Colonic mucosa (tissue), 4 donors: ENCODE measurements around the gene SLC46A1. TPM values are rescaled to one million over a fixed set of nuclear protein-coding genes. Genes with fewer than 3 reads are reported as not detected.
"Not testable (repeated sequence)": the region's sequence is repeated elsewhere in the genome, so short reads cannot be mapped to it uniquely, and the experiment has no call there.

Experiments
- DNase-seq: peaks from one replicate; pipeline ENCODE4 v3.0.0-alpha.2; 2020
- H3K27ac ChIP-seq: fragments of 200-600 bp; one replicate; pipeline ENCODE4 v1.8.0; 2021
- H3K27me3 ChIP-seq: fragments of 200-600 bp; one replicate; pipeline ENCODE4 v1.8.0; 2021
- H3K36me3 ChIP-seq: fragments of 200-600 bp; one replicate; pipeline ENCODE4 v1.8.0; 2021
- H3K4me1 ChIP-seq: fragments of 200-600 bp; one replicate; pipeline ENCODE4 v1.8.0; 2021; ENCODE audit warnings: mild to moderate bottlenecking
- H3K4me3 ChIP-seq: fragments of 200-600 bp; one replicate; pipeline ENCODE4 v1.8.0; 2021
- H3K9ac ChIP-seq, 2 donors: one replicate each; pipeline ENCODE4 v1.7.0; 2013; ENCODE audit warnings: control low read depth in 2 of 2, low read depth in 2 of 2, low read length in 2 of 2
- H3K9me3 ChIP-seq: fragments of 200-600 bp; one replicate; pipeline ENCODE4 v1.8.0; 2021
- CTCF ChIP-seq: fragments of 200-600 bp; IDR thresholded peaks from one replicate; pipeline ENCODE4 v1.8.0; 2022; ENCODE audit warnings: antibody characterized with exemption, mild to moderate bottlenecking
- intact Hi-C: fragments of 100-400 bp; cut with DNase I; formaldehyde crosslinking; loops from one replicate; pipeline ENCODE4 v1.14.1; 2022
- total RNA-seq, 2 donors: library from RNA; stranded (reverse); fragmentation: NEBNext Ultra II Directional in 1 of 2; extraction: Animal tissue kit (Norgen Biotek cat#: 25700) in 1 of 2; gene quantifications; one replicate each; pipeline ENCODE4 v1.2.1, GENCODE V29; 2021
- donor health status: healthy.
- donor health status: DM: no; HTN: no; CAD: no.
- donor health status: DM: no; HTN: no; CAD: no.

SLC46A1 gene
- total RNA-seq, 2 donors from 2014 or later: 4.3 to 5.4 TPM

GRCh38 chr17:28433721-28434120 is 27.7 kb upstream of the SLC46A1 start:
- no peak for TF ChIP-seq CTCF
- Histone ChIP-seq H3K4me1 (no peaks in the 10 kb centered on the region), H3K9ac (no peak overlapping the region), H3K36me3 (no peaks in the 10 kb centered on the region), H3K27me3 (no peaks in the 10 kb centered on the region), H3K4me3 (no peak overlapping the region), H3K9me3 (no peaks in the 10 kb centered on the region), H3K27ac (no peak overlapping the region)
- intact Hi-C loops: no loop called here
- no peak for DNase-seq

DNA sequence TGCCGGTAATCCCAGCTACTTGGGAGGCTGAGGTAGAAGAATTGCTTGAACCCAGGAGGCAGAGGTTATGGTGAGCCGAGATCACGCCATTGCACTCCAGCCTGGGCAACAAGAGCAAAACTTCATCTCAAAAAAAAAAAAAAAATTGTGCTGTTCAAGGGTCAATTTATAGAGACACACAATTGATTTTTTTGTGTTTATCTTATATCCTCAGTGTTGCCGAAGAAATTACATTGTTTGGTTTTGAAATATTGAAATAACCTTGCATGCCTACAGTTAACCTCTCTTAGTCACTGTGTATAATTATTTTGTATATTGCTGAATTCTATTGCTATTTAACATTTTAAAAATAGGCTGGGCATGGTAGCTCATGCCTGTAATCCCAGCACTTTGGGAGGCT is 22.0 kb upstream of the SLC46A1 start:
- DNase-seq, H3K36me3 ChIP-seq, H3K27ac ChIP-seq, H3K4me1 ChIP-seq, intact Hi-C loops, H3K4me3 ChIP-seq, H3K9me3 ChIP-seq, H3K27me3 ChIP-seq, H3K9ac ChIP-seq: not testable (repeated sequence)

GRCh38 chr17:28427371-28427770 is 21.4 kb upstream of the SLC46A1 start:
- Histone ChIP-seq H3K27ac (no peak overlapping the region), H3K9me3 (no peaks in the 10 kb centered on the region), H3K36me3 (no peaks in the 10 kb centered on the region), H3K4me1 (no peaks in the 10 kb centered on the region), H3K9ac (no peak overlapping the region), H3K4me3 (no peak overlapping the region), H3K27me3 (no peaks in the 10 kb centered on the region)
- no peak for DNase-seq
- no peak for TF ChIP-seq CTCF
- intact Hi-C loops: no loop called here

GRCh38 chr17:28426081-28426519 is 20.1 kb upstream of the SLC46A1 start:
- intact Hi-C loops: no loop called here
- DNase-seq: no peak
- H3K36me3 ChIP-seq: no peaks in the 10 kb centered on the region

DNA sequence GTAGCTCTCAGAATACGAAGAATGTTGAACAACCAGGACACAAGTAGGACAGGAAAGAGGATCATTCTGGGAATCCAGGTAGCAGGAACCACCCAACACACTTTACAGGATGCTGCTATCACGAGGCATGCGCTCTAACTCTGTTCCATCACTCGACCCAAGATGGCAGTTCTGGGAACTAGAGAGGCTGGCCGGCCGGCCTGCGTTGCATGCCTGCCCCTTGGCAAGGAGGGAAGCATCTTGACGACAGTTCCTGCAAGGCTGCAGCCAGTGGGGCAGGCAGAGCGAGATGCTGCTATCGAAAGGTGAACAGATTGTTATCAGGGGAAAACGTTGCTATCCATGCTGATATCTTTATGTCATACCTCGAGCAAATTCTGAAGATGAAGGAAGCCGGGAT is 19.2 kb upstream of the SLC46A1 start:
- Histone ChIP-seq H3K4me1 (no peaks in the 10 kb centered on the region), H3K36me3 (no peaks in the 10 kb centered on the region), H3K9me3 (no peaks in the 10 kb centered on the region), H3K9ac (no peak overlapping the region), H3K27ac (no peak overlapping the region), H3K4me3 (no peak overlapping the region), H3K27me3 (no peaks in the 10 kb centered on the region)
- intact Hi-C loops: no loop called here
- TF ChIP-seq CTCF: no peak
- DNase-seq: no peak

More at GRCh38 chr17:28426081-28426519, 20.1 kb upstream of the SLC46A1 start:
- no peaks in the 10 kb centered on the region for H3K27me3 ChIP-seq
- no peak overlapping the region for H3K4me3 ChIP-seq
- TF ChIP-seq CTCF: peak; percentile 37
- H3K9ac ChIP-seq: no peak overlapping the region
- no peaks in the 10 kb centered on the region for H3K9me3 ChIP-seq
- H3K27ac ChIP-seq: no peak overlapping the region
- no peaks in the 10 kb centered on the region for H3K4me1 ChIP-seq

GRCh38 chr17:28421787-28422305 is 15.8 kb upstream of the SLC46A1 start:
- Histone ChIP-seq H3K4me3 (no peak overlapping the region), H3K36me3 (no peaks in the 10 kb centered on the region)
- intact Hi-C loops: no loop called here

More at GRCh38 chr17:28421787-28422305, 15.8 kb upstream of the SLC46A1 start:
- H3K27ac ChIP-seq: no peak overlapping the region
- H3K4me1 ChIP-seq: no peaks in the 10 kb centered on the region
- no peak for DNase-seq
- H3K9me3 ChIP-seq: no peaks in the 10 kb centered on the region
- H3K9ac ChIP-seq: no peak overlapping the region
- no peak for TF ChIP-seq CTCF
- no peaks in the 10 kb centered on the region for H3K27me3 ChIP-seq
